Left colon (tissue), 2 donors: ENCODE results near the gene CUTC. TPM values are rescaled to one million over a fixed set of nuclear protein-coding genes. Genes with fewer than 3 reads are reported as not detected.
"Not testable (repeated sequence)": the region's sequence is repeated elsewhere in the genome, so short reads cannot be mapped to it uniquely, and the experiment has no call there.

Source experiments
- ATAC-seq: fragments of 200-7000 bp; cut with Tn5 transposase; one replicate; pipeline ENCODE4 v1.9.1; 2020; ENCODE audit warnings: mild to moderate bottlenecking, moderate library complexity
- DNase-seq, 2 donors: peaks; one replicate each; pipeline ENCODE4 v3.0.0-alpha.2; 2020
- intact Hi-C, 2 donors: fragments of 100-400 bp; cut with DNase I in 1 of 2; cut with micrococcal nuclease in 1 of 2; formaldehyde crosslinking; loops; one replicate each; pipeline versions ENCODE4 v1.11.2 to v1.14.0; 2022; cut with DNase I, micrococcal nuclease
- total RNA-seq, 2 donors: library from RNA; stranded (reverse); fragmentation: NEBNext Ultra II Directional; extraction: Animal tissue kit (Norgen Biotek cat#: 25700); gene quantifications; one replicate each; pipeline ENCODE4 v1.2.1, GENCODE V29; 2021
- donor health status: DM: no; HTN: no; CAD: no.
- donor health status: DM: yes; HTN: yes; CAD: no.

CUTC gene
- total RNA-seq, 2 donors from 2014 or later, result 10.1 to 13.7 TPM

- no peak for DNase-seq
- intact Hi-C loops, result no loop called here
- no peak for ATAC-seq
Observed at GRCh38 chr10:99740260-99740659, 8.2 kb downstream of the CUTC start.

- DNase-seq, result no peak
- no peak for ATAC-seq
- intact Hi-C loops, result no loop called here
Observed at GRCh38 chr10:99740933-99741559, 9.0 kb downstream of the CUTC start.

- ATAC-seq, result no peak
- DNase-seq, result no peak
- intact Hi-C loops, result no loop called here
Observed at GRCh38 chr10:99742254-99742653, 10.2 kb downstream of the CUTC start.

GRCh38 chr10:99742701-99743100 is 10.7 kb downstream of the CUTC start:
- no peak for ATAC-seq
- DNase-seq, result no peak
- intact Hi-C loops, result no loop called here

GRCh38 chr10:99743841-99744240 is 11.8 kb downstream of the CUTC start:
- intact Hi-C loops, result no loop called here
- peak; percentile 67 for ATAC-seq
- DNase-seq, result no peak

GRCh38 chr10:99746166-99746565 is 14.1 kb downstream of the CUTC start:
- intact Hi-C loops, ATAC-seq, DNase-seq: not testable (repeated sequence)

GRCh38 chr10:99748823-99749451 is 16.9 kb downstream of the CUTC start:
- no peak for DNase-seq
- no peak for ATAC-seq
- intact Hi-C loops, result no loop called here

GRCh38 chr10:99750641-99751040 is 18.6 kb downstream of the CUTC start:
- ATAC-seq, result no peak
- intact Hi-C loops, result no loop called here
- no peak for DNase-seq

GRCh38 chr10:99754670-99755069 is 22.6 kb downstream of the CUTC start:
- DNase-seq, result no peak
- intact Hi-C loops, result no loop called here
- no peak for ATAC-seq

GRCh38 chr10:99756159-99756558 is 24.1 kb downstream of the CUTC start:
- ATAC-seq (no peak), DNase-seq (no peak)
- intact Hi-C loops, result no loop called here

- DNase-seq, result no peak
- intact Hi-C loops, result no loop called here
- no peak for ATAC-seq
Observed at GRCh38 chr10:99758211-99758891, 26.3 kb downstream of the CUTC start.

GRCh38 chr10:99760321-99760720 is 28.3 kb downstream of the CUTC start:
- intact Hi-C loops, result no loop called here
- DNase-seq (no peak), ATAC-seq (no peak)

GRCh38 chr10:99761365-99761764 is 29.3 kb downstream of the CUTC start:
- no peak for DNase-seq
- intact Hi-C loops, result no loop called here
- no peak for ATAC-seq

- intact Hi-C loops, result no loop called here
- ATAC-seq (no peak), DNase-seq (no peak)
Observed at GRCh38 chr10:99765672-99766301, 33.8 kb downstream of the CUTC start.

GRCh38 chr10:99766302-99766681 is 34.3 kb downstream of the CUTC start:
- intact Hi-C loops, result no loop called here
- ATAC-seq (no peak), DNase-seq (no peak)

- intact Hi-C loops, result no loop called here
- no peak for DNase-seq
- no peak for ATAC-seq
Observed at GRCh38 chr10:99767901-99768300, 35.9 kb downstream of the CUTC start.

GRCh38 chr10:99768556-99768955 is 36.5 kb downstream of the CUTC start:
- no peak for ATAC-seq
- no peak for DNase-seq
- intact Hi-C loops, result no loop called here

GRCh38 chr10:99769706-99770105 is 37.7 kb downstream of the CUTC start:
- DNase-seq, result no peak
- intact Hi-C loops, result no loop called here
- ATAC-seq, result no peak

- no peak for DNase-seq
- ATAC-seq, result peak; percentile 82
- intact Hi-C loops, result no loop called here
Observed at GRCh38 chr10:99770408-99771045, 38.5 kb downstream of the CUTC start.

- intact Hi-C loops, result no loop called here
- DNase-seq (no peak), ATAC-seq (peak; percentile 66)
Observed at GRCh38 chr10:99775850-99776249, 43.8 kb downstream of the CUTC start.
